HepG2 (cell line): Measurements from ENCODE around the gene ZNF512B. TPM values are rescaled to one million over a fixed set of nuclear protein-coding genes. Genes with fewer than 3 reads are reported as not detected.

Experiments
- ATF1 ChIP-seq: IDR thresholded peaks from 2 replicates; pipeline ENCODE4 v1.6.1; 2016; ENCODE audit warnings: mild to moderate bottlenecking, control low read depth
- CREM ChIP-seq, 2 experiments: sonication (generic) in 1 of 2; formaldehyde crosslinking in 1 of 2; IDR thresholded peaks; 2 replicates each; pipeline versions ENCODE4 v1.4.0 to v1.6.1; 2016 to 2020; ENCODE audit warnings: antibody characterized with exemption in 1 of 2, mild to moderate bottlenecking in 1 of 2, missing genetic modification reagents in 1 of 2
- EHMT2 ChIP-seq: fragments of 200-600 bp; sonication (generic); IDR thresholded peaks from 2 replicates; pipeline ENCODE4 v1.7.0; 2017; ENCODE audit warnings: antibody characterized with exemption, low read depth, low read length, borderline replicate concordance
- FOXM1 ChIP-seq: sonication (generic); formaldehyde crosslinking; IDR thresholded peaks from 2 replicates; pipeline ENCODE4 v1.5.0; 2020; ENCODE audit warnings: missing genetic modification reagents
- HNRNPH1 ChIP-seq: fragments of 200-400 bp; formaldehyde crosslinking; optimal IDR thresholded peaks from 2 replicates; pipeline ENCODE3; 2017; ENCODE audit warnings: mild to moderate bottlenecking, low read depth, low read length
- HNRNPLL ChIP-seq: fragments of 200-400 bp; formaldehyde crosslinking; IDR thresholded peaks from 2 replicates; pipeline ENCODE4 v1.6.1; 2017; ENCODE audit warnings: mild to moderate bottlenecking, low read depth, low read length; ENCODE audit not compliant: poor library complexity, severe bottlenecking
- PPARG ChIP-seq: conservative IDR thresholded peaks from 2 replicates; pipeline ENCODE4 v1.6.1; 2016; ENCODE audit warnings: missing biosample characterization, missing genetic modification reagents
- RFX3 ChIP-seq: IDR thresholded peaks from 2 replicates; pipeline ENCODE4 v1.6.1; 2016; ENCODE audit warnings: missing biosample characterization, missing genetic modification reagents
- RFXAP ChIP-seq: sonication (generic); formaldehyde crosslinking; IDR thresholded peaks from 2 replicates; pipeline ENCODE4 v1.4.0; 2020; ENCODE audit warnings: missing genetic modification reagents, borderline replicate concordance
- RXRA ChIP-seq: sonication (generic); formaldehyde crosslinking; IDR thresholded peaks from 2 replicates; pipeline ENCODE4 v1.5.1; 2020; ENCODE audit warnings: missing genetic modification reagents
- SOX13 ChIP-seq, 3 experiments: fragments of 450-650 bp in 1 of 3; sonication (generic) in 1 of 3; formaldehyde crosslinking in 1 of 3; IDR thresholded peaks in 2 of 3; conservative IDR thresholded peaks in 1 of 3; 2 replicates each; pipeline versions ENCODE4 v1.5.0 to v1.6.1; 2016 to 2020; ENCODE audit warnings: antibody characterized with exemption in 1 of 3, mild to moderate bottlenecking in 1 of 3, missing compliant biosample characterization in 1 of 3, missing genetic modification reagents in 1 of 3, moderate library complexity in 1 of 3
- ZNF292 ChIP-seq: sonication (generic); formaldehyde crosslinking; IDR thresholded peaks from 2 replicates; pipeline ENCODE4 v1.8.1; 2022; ENCODE audit warnings: mild to moderate bottlenecking, low read depth, missing genetic modification reagents, borderline replicate concordance
- ZNF30 ChIP-seq: sonication (generic); formaldehyde crosslinking; IDR thresholded peaks from 2 replicates; pipeline ENCODE4 v1.5.0; 2020; ENCODE audit warnings: mild to moderate bottlenecking, missing genetic modification reagents
- ZNF724P ChIP-seq: sonication (generic); formaldehyde crosslinking; IDR thresholded peaks from 2 replicates; pipeline ENCODE4 v1.8.0; 2022; ENCODE audit warnings: missing genetic modification reagents, borderline replicate concordance
- ZNF792 ChIP-seq: IDR thresholded peaks from 2 replicates; pipeline ENCODE4 v1.6.1; 2016
- polyA plus RNA-seq, 8 experiments: library from polyadenylated mRNA; depleted of rRNA in 3 of 8; stranded (reverse) in 7 of 8; unstranded in 1 of 8; fragments of >200 nt; fragmentation: Illumina TruSeq in 4 of 8; extraction: Trizol in 4 of 8; gene quantifications; 2 replicates each; pipeline versions ENCODE4 v1.2.1 to v1.2.3, GENCODE V29; 2011 to 2016; ENCODE audit warnings: low read depth in 4 of 8, missing spikeins in 1 of 8, mixed read lengths in 1 of 8; ENCODE audit not compliant: insufficient read depth in 1 of 8
- total RNA-seq, 5 experiments: library from RNA; depleted of rRNA; stranded (reverse); fragments of >200 nt; fragmentation: Illumina TruSeq; extraction: Trizol; gene quantifications; 2 replicates each; pipeline ENCODE4 v1.2.3, GENCODE V29; 2016; ENCODE audit warnings: low read depth in 1 of 5
- TF ChIP-seq, protein P1 (sequence below): sonication (generic); formaldehyde crosslinking; IDR thresholded peaks from 2 replicates; pipeline ENCODE4 v1.8.0; 2022; ENCODE audit warnings: missing genetic modification reagents, low read depth, mild to moderate bottlenecking, borderline replicate concordance
- TF ChIP-seq, protein P2 (sequence below): sonication (generic); formaldehyde crosslinking; IDR thresholded peaks from 2 replicates; pipeline ENCODE4 v1.4.0; 2020; ENCODE audit warnings: mild to moderate bottlenecking, missing genetic modification reagents
- TF ChIP-seq, protein P3 (sequence below): sonication (generic); formaldehyde crosslinking; IDR thresholded peaks from 2 replicates; pipeline ENCODE4 v1.4.0; 2020; ENCODE audit warnings: low read depth, mild to moderate bottlenecking, missing genetic modification reagents
- TF ChIP-seq, protein P4 (sequence below): IDR thresholded peaks from 2 replicates; pipeline ENCODE4 v1.6.1; 2016; ENCODE audit warnings: low read depth, control low read depth
- TF ChIP-seq, protein P5 (sequence below), 2 experiments: sonication (generic) in 1 of 2; formaldehyde crosslinking in 1 of 2; IDR thresholded peaks; 2 replicates each; pipeline versions ENCODE4 v1.4.0 to v1.6.1; 2018 to 2020; ENCODE audit warnings: missing genetic modification reagents in 2 of 2, borderline replicate concordance in 1 of 2, low read depth in 1 of 2, mild to moderate bottlenecking in 1 of 2, missing biosample characterization in 1 of 2

The ZNF512B gene
- total and polyA plus RNA-seq, 2 of the 13 experiments (the other 11 are each of a cell fraction or from before 2014, with no cell fraction given) = 11.5 to 30.6 TPM

DNA sequence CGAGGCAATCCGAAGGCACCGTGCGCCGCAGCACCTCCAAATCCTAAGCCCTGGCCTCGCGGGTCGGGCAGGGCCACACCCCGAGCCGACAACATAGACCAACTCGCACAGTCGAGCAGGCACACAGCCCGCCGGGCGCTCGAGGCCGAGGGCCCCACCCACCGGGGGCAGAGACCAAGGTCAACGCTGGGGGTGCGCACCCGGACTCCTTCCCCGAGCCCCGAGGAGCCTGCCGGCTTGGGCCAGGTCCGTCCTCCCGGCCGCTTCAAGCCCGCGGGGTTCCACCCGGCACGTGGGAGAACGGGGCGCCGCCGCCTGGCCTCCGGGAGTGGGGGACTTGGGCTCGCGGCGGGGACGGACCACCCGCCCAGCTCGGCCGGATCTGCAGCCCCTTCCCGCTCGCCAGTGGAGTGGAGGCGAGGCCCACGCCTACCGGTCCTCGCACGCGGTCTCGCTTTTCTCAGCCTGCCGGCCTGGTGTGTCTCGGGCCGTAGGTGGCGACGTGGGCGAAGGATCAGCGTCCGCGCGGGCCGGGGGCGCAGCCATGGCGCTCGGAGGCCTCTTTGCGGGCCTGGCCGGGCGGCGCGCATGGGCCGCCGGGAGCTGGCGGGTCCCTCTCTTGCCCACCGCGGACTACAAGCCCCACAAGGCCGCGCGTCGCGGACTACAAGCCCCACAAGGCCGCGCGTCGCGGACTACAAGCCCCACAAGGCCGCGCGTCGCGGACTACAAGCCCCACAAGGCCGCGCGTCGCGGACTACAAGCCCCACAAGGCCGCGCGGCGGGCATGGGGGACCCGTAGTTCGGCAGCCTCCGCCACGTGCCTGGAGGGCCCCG lies 13.7 kb downstream of the ZNF512B start, which contains the start of gene UCKL1 (continued):
- peak; percentile 60 for TF ChIP-seq HNRNPLL
- TF ChIP-seq ATF1 (CRISPR knock-in tag) = no peak
- TF ChIP-seq, protein P1, sequence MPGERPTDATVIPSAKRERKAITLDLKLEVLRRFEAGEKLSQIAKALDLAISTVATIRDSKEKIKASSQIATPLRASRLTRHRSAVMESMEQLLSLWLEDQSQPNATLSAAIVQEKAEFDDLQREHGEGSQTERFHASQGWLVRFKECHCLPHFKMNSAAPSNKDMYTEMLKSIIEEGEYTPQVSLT (CRISPR knock-in tag) = peak; percentile 80; the same call in 1 of the 2 replicates
- TF ChIP-seq, protein P2, sequence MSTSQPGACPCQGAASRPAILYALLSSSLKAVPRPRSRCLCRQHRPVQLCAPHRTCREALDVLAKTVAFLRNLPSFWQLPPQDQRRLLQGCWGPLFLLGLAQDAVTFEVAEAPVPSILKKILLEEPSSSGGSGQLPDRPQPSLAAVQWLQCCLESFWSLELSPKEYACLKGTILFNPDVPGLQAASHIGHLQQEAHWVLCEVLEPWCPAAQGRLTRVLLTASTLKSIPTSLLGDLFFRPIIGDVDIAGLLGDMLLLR (CRISPR knock-in tag) = peak; percentile 98
- TF ChIP-seq SOX13 (IDR thresholded peaks at IDR 0.05) = peak; percentile 76; the same call in 1 of the 2 replicates
- peak; percentile 53 to 64; a peak in 1 of 4 replicates for TF ChIP-seq SOX13 (CRISPR knock-in tag; conservative IDR thresholded peaks at IDR 0.05 in 1 of 2, IDR thresholded peaks at IDR 0.05 in 1 of 2)
- TF ChIP-seq ZNF292 (CRISPR knock-in tag) = peak; percentile 75; the same call in 1 of the 2 replicates
- TF ChIP-seq RFX3 = no peak
- TF ChIP-seq RFXAP (CRISPR knock-in tag) = peak; percentile 97
- no peak for TF ChIP-seq EHMT2
- TF ChIP-seq, protein P3, sequence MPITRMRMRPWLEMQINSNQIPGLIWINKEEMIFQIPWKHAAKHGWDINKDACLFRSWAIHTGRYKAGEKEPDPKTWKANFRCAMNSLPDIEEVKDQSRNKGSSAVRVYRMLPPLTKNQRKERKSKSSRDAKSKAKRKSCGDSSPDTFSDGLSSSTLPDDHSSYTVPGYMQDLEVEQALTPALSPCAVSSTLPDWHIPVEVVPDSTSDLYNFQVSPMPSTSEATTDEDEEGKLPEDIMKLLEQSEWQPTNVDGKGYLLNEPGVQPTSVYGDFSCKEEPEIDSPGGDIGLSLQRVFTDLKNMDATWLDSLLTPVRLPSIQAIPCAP (CRISPR knock-in tag) = peak; percentile 97
- TF ChIP-seq ZNF724P (CRISPR knock-in tag) = peak; percentile 92
- TF ChIP-seq PPARG (CRISPR knock-in tag) = peak; percentile 81; the same call in 1 of the 2 replicates
- TF ChIP-seq HNRNPH1 = peak; percentile 66
- TF ChIP-seq ZNF792 = peak; percentile 97
- TF ChIP-seq, protein P4, sequence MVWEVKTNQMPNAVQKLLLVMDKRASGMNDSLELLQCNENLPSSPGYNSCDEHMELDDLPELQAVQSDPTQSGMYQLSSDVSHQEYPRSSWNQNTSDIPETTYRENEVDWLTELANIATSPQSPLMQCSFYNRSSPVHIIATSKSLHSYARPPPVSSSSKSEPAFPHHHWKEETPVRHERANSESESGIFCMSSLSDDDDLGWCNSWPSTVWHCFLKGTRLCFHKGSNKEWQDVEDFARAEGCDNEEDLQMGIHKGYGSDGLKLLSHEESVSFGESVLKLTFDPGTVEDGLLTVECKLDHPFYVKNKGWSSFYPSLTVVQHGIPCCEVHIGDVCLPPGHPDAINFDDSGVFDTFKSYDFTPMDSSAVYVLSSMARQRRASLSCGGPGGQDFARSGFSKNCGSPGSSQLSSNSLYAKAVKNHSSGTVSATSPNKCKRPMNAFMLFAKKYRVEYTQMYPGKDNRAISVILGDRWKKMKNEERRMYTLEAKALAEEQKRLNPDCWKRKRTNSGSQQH = peak; percentile 96
- TF ChIP-seq FOXM1 (CRISPR knock-in tag) = peak; percentile 75; the same call in 1 of the 2 replicates
- peak; percentile 98 for TF ChIP-seq CREM (IDR thresholded peaks at IDR 0.05)
- TF ChIP-seq CREM (CRISPR knock-in tag; IDR thresholded peaks at IDR 0.05) = no peak
- peak; percentile 98 for TF ChIP-seq ZNF30
- TF ChIP-seq, protein P5, sequence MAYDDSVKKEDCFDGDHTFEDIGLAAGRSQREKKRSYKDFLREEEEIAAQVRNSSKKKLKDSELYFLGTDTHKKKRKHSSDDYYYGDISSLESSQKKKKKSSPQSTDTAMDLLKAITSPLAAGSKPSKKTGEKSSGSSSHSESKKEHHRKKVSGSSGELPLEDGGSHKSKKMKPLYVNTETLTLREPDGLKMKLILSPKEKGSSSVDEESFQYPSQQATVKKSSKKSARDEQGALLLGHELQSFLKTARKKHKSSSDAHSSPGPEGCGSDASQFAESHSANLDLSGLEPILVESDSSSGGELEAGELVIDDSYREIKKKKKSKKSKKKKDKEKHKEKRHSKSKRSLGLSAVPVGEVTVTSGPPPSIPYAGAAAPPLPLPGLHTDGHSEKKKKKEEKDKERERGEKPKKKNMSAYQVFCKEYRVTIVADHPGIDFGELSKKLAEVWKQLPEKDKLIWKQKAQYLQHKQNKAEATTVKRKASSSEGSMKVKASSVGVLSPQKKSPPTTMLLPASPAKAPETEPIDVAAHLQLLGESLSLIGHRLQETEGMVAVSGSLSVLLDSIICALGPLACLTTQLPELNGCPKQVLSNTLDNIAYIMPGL (CRISPR knock-in tag; IDR thresholded peaks at IDR 0.05; ENCODE audit: borderline replicate concordance in 1 of 2, low read depth in 1 of 2) = peak; percentile 98 to 100
- peak; percentile 96 for TF ChIP-seq RXRA (CRISPR knock-in tag)
